IMR-90 (cell line): Measurements from ENCODE around the gene ACVR2B. TPM values are rescaled to one million over a fixed set of nuclear protein-coding genes. Genes with fewer than 3 reads are reported as not detected.

ENCODE experiments used
- ATAC-seq: fragments of 200-7000 bp; cut with Tn5 transposase; 2 replicates; pipeline ENCODE4 v1.9.1; 2020; ENCODE audit warnings: low read depth, mild to moderate bottlenecking, moderate library complexity
- BruUV-seq: library from RNA; stranded (reverse); fragments of 400-500 nt; replicated peaks from 2 replicates; lab custom pipeline; 2021; lab: Mats Ljungman, UMichigan
- CTCF ChIA-PET: fragments of 300-600 bp; formaldehyde crosslinking; extraction: SDS; loops from one replicate; lab custom pipeline; 2021; ENCODE audit warnings: antibody characterized with exemption; lab: Yijun Ruan, JAX
- POLR2A ChIA-PET: fragments of 300-600 bp; sonication (Branson Sonifier 250); formaldehyde crosslinking; loops from one replicate; lab custom pipeline; 2022; ENCODE audit warnings: antibody characterized with exemption; ENCODE audit not compliant: unreplicated experiment; lab: Charles Lee
- DNase-seq: peaks from one replicate; pipeline ENCODE4 v3.0.0; 2013
- H2AFZ ChIP-seq: replicated peaks from 2 replicates; pipeline ENCODE3; 2013; ENCODE audit warnings: low read length, mild to moderate bottlenecking; ENCODE audit not compliant: poor library complexity
- H2AK5ac ChIP-seq: 2 replicates; pipeline ENCODE4 v1.6.1; 2013; ENCODE audit warnings: low read depth, low read length, inconsistent platforms
- H2AK9ac ChIP-seq: replicated peaks from 2 replicates; pipeline ENCODE3; 2013; ENCODE audit warnings: mild to moderate bottlenecking, low read depth, low read length, moderate library complexity; ENCODE audit not compliant: poor library complexity
- H2BK120ac ChIP-seq: 2 replicates; pipeline ENCODE4 v1.6.1; 2013; ENCODE audit warnings: low read depth, low read length, inconsistent platforms
- H2BK15ac ChIP-seq: 3 replicates; pipeline ENCODE4 v1.6.1; 2013; ENCODE audit warnings: low read depth, low read length, inconsistent platforms
- H2BK20ac ChIP-seq: 2 replicates; pipeline ENCODE4 v1.6.1; 2013; ENCODE audit warnings: low read depth, mild to moderate bottlenecking, inconsistent platforms, low read length, moderate library complexity
- H2BK5ac ChIP-seq: 2 replicates; pipeline ENCODE4 v1.6.1; 2013; ENCODE audit warnings: mild to moderate bottlenecking, low read depth, low read length, inconsistent platforms; ENCODE audit not compliant: poor library complexity, severe bottlenecking
- H3K14ac ChIP-seq: replicated peaks from 2 replicates; pipeline ENCODE4 v1.6.1; 2013; ENCODE audit warnings: low read depth, low read length, inconsistent platforms
- H3K18ac ChIP-seq: 2 replicates; pipeline ENCODE4 v1.6.1; 2013; ENCODE audit warnings: low read depth, low read length, control low read depth
- H3K23ac ChIP-seq: 2 replicates; pipeline ENCODE4 v1.6.1; 2013; ENCODE audit warnings: low read depth, low read length, inconsistent platforms
- H3K27ac ChIP-seq: 2 replicates; pipeline ENCODE4 v1.5.1; 2013; ENCODE audit warnings: mild to moderate bottlenecking, control low read depth, low read length; ENCODE audit not compliant: insufficient read depth
- H3K27me3 ChIP-seq: 2 replicates; pipeline ENCODE4 v1.6.1; 2013; ENCODE audit warnings: low read length; ENCODE audit not compliant: control insufficient read depth, insufficient read depth
- H3K36me3 ChIP-seq: 2 replicates; pipeline ENCODE4 v1.6.1; 2013; ENCODE audit warnings: low read length, mixed read lengths; ENCODE audit not compliant: control insufficient read depth, insufficient read depth
- H3K4ac ChIP-seq: 2 replicates; pipeline ENCODE4 v1.6.1; 2013; ENCODE audit warnings: low read depth, low read length, inconsistent platforms
- H3K4me1 ChIP-seq: 2 replicates; pipeline ENCODE4 v1.6.1; 2013; ENCODE audit warnings: low read length, mixed read lengths; ENCODE audit not compliant: control insufficient read depth, insufficient read depth
- H3K4me2 ChIP-seq: 2 replicates; pipeline ENCODE4 v1.6.1; 2013; ENCODE audit warnings: low read depth, mild to moderate bottlenecking, control low read depth, low read length, moderate library complexity
- H3K4me3 ChIP-seq: 2 replicates; pipeline ENCODE4 v1.5.1; 2013; ENCODE audit warnings: low read depth, mild to moderate bottlenecking, control low read depth, low read length, moderate library complexity; ENCODE audit not compliant: insufficient read depth
- H3K56ac ChIP-seq: 2 replicates; pipeline ENCODE4 v1.6.1; 2013; ENCODE audit warnings: low read length, inconsistent platforms; ENCODE audit not compliant: insufficient read depth; ENCODE audit errors: extremely low read depth
- H3K79me1 ChIP-seq, 2 experiments: 2 replicates each; pipeline ENCODE4 v1.6.1; 2013; ENCODE audit warnings: low read length in 2 of 2, inconsistent platforms in 1 of 2, low read depth in 1 of 2
- H3K9ac ChIP-seq: 2 replicates; pipeline ENCODE4 v1.6.1; 2013; ENCODE audit warnings: low read depth, low read length, control low read depth
- H3K9me1 ChIP-seq: 2 replicates; pipeline ENCODE4 v1.6.1; 2013; ENCODE audit warnings: low read length, inconsistent platforms; ENCODE audit not compliant: insufficient read depth
- H3K9me3 ChIP-seq: 2 replicates; pipeline ENCODE4 v1.6.1; 2013; ENCODE audit warnings: low read length; ENCODE audit not compliant: control insufficient read depth, insufficient read depth
- H4K20me1 ChIP-seq: 2 replicates; pipeline ENCODE4 v1.6.1; 2013; ENCODE audit warnings: low read length, inconsistent platforms; ENCODE audit not compliant: insufficient read depth
- H4K5ac ChIP-seq: 2 replicates; pipeline ENCODE4 v1.6.1; 2013; ENCODE audit warnings: mild to moderate bottlenecking, low read depth, low read length, control low read depth
- H4K8ac ChIP-seq, 2 experiments: 2 replicates each; pipeline ENCODE4 v1.6.1; 2013; ENCODE audit warnings: low read depth in 2 of 2, low read length in 2 of 2, control low read depth in 1 of 2, inconsistent platforms in 1 of 2
- H4K91ac ChIP-seq: 2 replicates; pipeline ENCODE4 v1.6.1; 2013; ENCODE audit warnings: low read depth, low read length, inconsistent platforms; ENCODE audit not compliant: insufficient read depth
- CEBPB ChIP-seq: IDR thresholded peaks from 2 replicates; pipeline ENCODE4 v1.6.1; 2012; ENCODE audit warnings: low read depth, low read length, improper control_type of control experiment
- FOS ChIP-seq: fragments of 150-350 bp; IDR thresholded peaks from 2 replicates; pipeline ENCODE4 v1.6.1; 2016; ENCODE audit warnings: low read depth, low read length
- MAFK ChIP-seq: IDR thresholded peaks from 2 replicates; pipeline ENCODE4 v1.6.1; 2012; ENCODE audit warnings: low read depth, low read length, improper control_type of control experiment
- MAZ ChIP-seq: IDR thresholded peaks from 2 replicates; pipeline ENCODE4 v1.6.1; 2012; ENCODE audit warnings: low read depth, mild to moderate bottlenecking, low read length, improper control_type of control experiment, moderate library complexity, borderline replicate concordance
- MXI1 ChIP-seq: IDR thresholded peaks from 2 replicates; pipeline ENCODE4 v1.6.1; 2012; ENCODE audit warnings: low read depth, mild to moderate bottlenecking, low read length, moderate library complexity, borderline replicate concordance
- NFE2L2 ChIP-seq: fragments of 150-350 bp; IDR thresholded peaks from 2 replicates; pipeline ENCODE4 v1.6.1; 2016; ENCODE audit warnings: low read depth, mild to moderate bottlenecking, low read length
- POLR2A ChIP-seq: IDR thresholded peaks from 2 replicates; pipeline ENCODE4 v1.6.1; 2012; ENCODE audit warnings: mild to moderate bottlenecking, low read depth, low read length
- RAD21 ChIP-seq: IDR thresholded peaks from 2 replicates; pipeline ENCODE4 v1.6.1; 2012; ENCODE audit warnings: low read length, improper control_type of control experiment
- RCOR1 ChIP-seq: IDR thresholded peaks from 2 replicates; pipeline ENCODE4 v1.6.1; 2012; ENCODE audit warnings: mild to moderate bottlenecking, low read length, improper control_type of control experiment; ENCODE audit not compliant: insufficient replicate concordance
- WGBS, 2 experiments: methylation state at CpG; one replicate each; pipeline versions ENCODE4 v1.1.5 to v1.1.7; 2013; ENCODE audit warnings: missing lambda C conversion rate in 2 of 2; ENCODE audit not compliant: insufficient read length in 1 of 2; ENCODE audit errors: extremely low coverage in 2 of 2; 5-methylcytosine and 5-hydroxymethylcytosine counted together
- dilution Hi-C: fragments of 300-500 bp; cut with HindIII; formaldehyde crosslinking; loops from one replicate; pipeline ENCODE4 v1.14.3; 2018; ENCODE audit warnings: low sequenced_read_pairs; ENCODE audit not compliant: unreplicated experiment
- in situ Hi-C: fragments of 300-500 bp; cut with MboI; formaldehyde crosslinking; loops from 3 replicates; pipeline ENCODE4 v1.14.3; 2019; ENCODE audit warnings: low sequenced_read_pairs, inconsistent platforms, mixed read lengths
- intact Hi-C: fragments of 100-400 bp; cut with micrococcal nuclease; formaldehyde crosslinking; loops from 2 replicates; pipeline ENCODE4 v1.10.0; 2022
- polyA plus RNA-seq, 3 experiments: library from polyadenylated mRNA; depleted of rRNA; stranded (reverse); fragments of >200 nt; gene quantifications; 2 replicates each; pipeline ENCODE4 v1.2.3, GENCODE V29; 2012; ENCODE audit warnings: low replicate concordance in 1 of 3
- total RNA-seq: library from RNA; depleted of rRNA; stranded (reverse); fragments of >200 nt; gene quantifications from 2 replicates; pipeline ENCODE4 v1.2.3, GENCODE V29; 2012
- TF ChIP-seq, protein P1 (sequence below): conservative IDR thresholded peaks from 2 replicates; pipeline ENCODE4 v1.5.1; 2012; ENCODE audit warnings: mild to moderate bottlenecking, low read depth, low read length, improper control_type of control experiment

Gene ACVR2B
- total and polyA plus RNA-seq, 2 of the 4 experiments (the other 2 are of a cell fraction), result 0.60 to 1.3 TPM

DNA sequence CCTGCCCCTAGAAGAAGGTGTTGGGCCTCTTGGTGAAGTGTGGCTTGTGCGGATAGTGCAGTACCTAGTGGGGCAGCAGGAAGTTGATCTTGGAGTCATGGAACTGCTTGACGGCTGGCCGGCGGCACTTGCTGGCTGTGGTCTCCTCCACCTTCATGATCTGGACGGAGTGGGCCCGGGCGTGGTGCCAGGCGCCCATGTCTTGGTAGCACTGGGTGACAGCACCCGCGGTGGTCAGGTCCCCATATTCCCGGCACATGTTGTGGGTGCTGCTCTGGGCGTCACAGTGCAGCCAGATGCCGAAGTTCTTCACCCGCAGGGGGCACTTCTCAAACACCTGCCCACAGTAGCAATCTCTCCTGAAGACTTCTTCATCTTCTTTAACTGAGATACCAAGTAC lies 73.1 kb downstream of the ACVR2B start:
- POLR2A ChIA-PET, result no interaction called here
- H3K27ac ChIP-seq, result no peak overlapping the region

More for the DNA sequence above, 73.1 kb downstream of the ACVR2B start:
- Histone ChIP-seq H2BK5ac (no peak overlapping the region), H3K4me2 (no peak overlapping the region), H4K8ac (no peak overlapping the region), H2BK20ac (no peak overlapping the region), H3K9me1 (no peaks in the 10 kb centered on the region; the same call in 1 of the 2 replicates), H4K91ac (no peak overlapping the region), H2AK5ac (no peak overlapping the region), H3K14ac (no peak overlapping the region), H3K9ac (no peak overlapping the region), H4K20me1 (no peaks in the 10 kb centered on the region), H3K4ac (no peak overlapping the region), H3K23ac (no peak overlapping the region), H3K36me3 (peaks cover 9% of the 10 kb centered on the region), H3K79me1 (peaks cover 0 to 6% of the 10 kb centered on the region in 2 experiments; a peak in 2 of 4 replicates), H2BK120ac (no peak overlapping the region), H4K5ac (no peak overlapping the region), H3K4me3 (no peak overlapping the region), H3K18ac (no peak overlapping the region), H3K27me3 (no peaks in the 10 kb centered on the region), H2AK9ac (no peak overlapping the region), H2BK15ac (no peak overlapping the region), H3K56ac (no peak overlapping the region), H2AFZ (no peak overlapping the region), H3K4me1 (peaks cover 2% of the 10 kb centered on the region; the same call in 1 of the 2 replicates), H3K9me3 (no peaks in the 10 kb centered on the region)
- TF ChIP-seq MXI1, result no peak
- TF ChIP-seq NFE2L2, result no peak
- TF ChIP-seq, protein P1, sequence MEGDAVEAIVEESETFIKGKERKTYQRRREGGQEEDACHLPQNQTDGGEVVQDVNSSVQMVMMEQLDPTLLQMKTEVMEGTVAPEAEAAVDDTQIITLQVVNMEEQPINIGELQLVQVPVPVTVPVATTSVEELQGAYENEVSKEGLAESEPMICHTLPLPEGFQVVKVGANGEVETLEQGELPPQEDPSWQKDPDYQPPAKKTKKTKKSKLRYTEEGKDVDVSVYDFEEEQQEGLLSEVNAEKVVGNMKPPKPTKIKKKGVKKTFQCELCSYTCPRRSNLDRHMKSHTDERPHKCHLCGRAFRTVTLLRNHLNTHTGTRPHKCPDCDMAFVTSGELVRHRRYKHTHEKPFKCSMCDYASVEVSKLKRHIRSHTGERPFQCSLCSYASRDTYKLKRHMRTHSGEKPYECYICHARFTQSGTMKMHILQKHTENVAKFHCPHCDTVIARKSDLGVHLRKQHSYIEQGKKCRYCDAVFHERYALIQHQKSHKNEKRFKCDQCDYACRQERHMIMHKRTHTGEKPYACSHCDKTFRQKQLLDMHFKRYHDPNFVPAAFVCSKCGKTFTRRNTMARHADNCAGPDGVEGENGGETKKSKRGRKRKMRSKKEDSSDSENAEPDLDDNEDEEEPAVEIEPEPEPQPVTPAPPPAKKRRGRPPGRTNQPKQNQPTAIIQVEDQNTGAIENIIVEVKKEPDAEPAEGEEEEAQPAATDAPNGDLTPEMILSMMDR, result no peak
- no peak for TF ChIP-seq MAZ
- TF ChIP-seq RCOR1, result no peak
- TF ChIP-seq FOS, result no peak
- no peak for TF ChIP-seq CEBPB
- no peak for TF ChIP-seq MAFK
- no peak for TF ChIP-seq POLR2A
- no peak for TF ChIP-seq RAD21
- no TSS peak for BruUV-seq
- intact Hi-C loops (loop anchor here (10.0 kb wide), 1 partner anchor 208 kb away; no protein-coding TSS in a partner anchor), dilution Hi-C loops (no loop called here), in situ Hi-C loops (loop anchor here (10.0 kb wide), 1 partner anchor 468 kb away; no protein-coding TSS in a partner anchor)
- ATAC-seq, result no peak
- WGBS, 2 experiments, result 100% methylated on average over 6 of the region's 14 CpGs; no CpG with 5 or more reads in 1 of the 2 experiments
- CTCF ChIA-PET, result no interaction called here
- DNase-seq, result no peak
